CD14-positive monocyte (primary cell): Measurements from ENCODE around the gene SDK1. TPM values are rescaled to one million over a fixed set of nuclear protein-coding genes. Genes with fewer than 3 reads are reported as not detected.

Source experiments
- DNase-seq, 3 donors: peaks; one replicate each; pipeline ENCODE4 v3.0.0-alpha.2; 2011 to 2022
- H2AFZ ChIP-seq: 2 replicates; pipeline ENCODE4 v1.6.0; 2012; ENCODE audit warnings: mild to moderate bottlenecking, low read depth, low read length, inconsistent platforms; ENCODE audit not compliant: insufficient read depth, poor library complexity, severe bottlenecking
- H3K27ac ChIP-seq, 2 donors: 1 replicate in 1 of 2; 2 replicates in 1 of 2; pipeline ENCODE4 v1.5.1; 2012 to 2013; ENCODE audit warnings: low read length in 2 of 2, control low read depth in 1 of 2, inconsistent platforms in 1 of 2, low read depth in 1 of 2, mild to moderate bottlenecking in 1 of 2
- H3K27me3 ChIP-seq, 2 donors: one replicate each; pipeline versions ENCODE4 v1.6.0 to v1.6.1; 2011 to 2013; ENCODE audit warnings: low read length in 2 of 2; ENCODE audit not compliant: control insufficient read depth in 2 of 2, insufficient read depth in 2 of 2
- H3K36me3 ChIP-seq, 2 donors: replicated peaks in 1 of 2; 1 replicate in 1 of 2; 2 replicates in 1 of 2; pipeline versions ENCODE4 v1.5.1 to v1.6.1; 2012 to 2013; ENCODE audit warnings: low read length in 2 of 2, control low read depth in 1 of 2, inconsistent platforms in 1 of 2, mild to moderate bottlenecking in 1 of 2; ENCODE audit not compliant: insufficient read depth in 2 of 2, control insufficient read depth in 1 of 2
- H3K4me1 ChIP-seq, 2 donors: 1 replicate in 1 of 2; 2 replicates in 1 of 2; pipeline versions ENCODE4 v1.5.1 to v1.6.1; 2012 to 2013; ENCODE audit warnings: low read length in 2 of 2, control low read depth in 1 of 2, inconsistent platforms in 1 of 2, mild to moderate bottlenecking in 1 of 2, moderate library complexity in 1 of 2; ENCODE audit not compliant: insufficient read depth in 2 of 2, control insufficient read depth in 1 of 2
- H3K4me2 ChIP-seq: replicated peaks from 2 replicates; pipeline ENCODE3; 2012; ENCODE audit warnings: low read length, moderate library complexity, mild to moderate bottlenecking; ENCODE audit not compliant: poor library complexity, severe bottlenecking; ENCODE audit errors: extremely low read depth
- H3K4me3 ChIP-seq, 3 experiments: fragments of 200-600 bp in 1 of 3; sonication (generic) in 1 of 3; replicated peaks in 1 of 3; 1 replicate in 2 of 3; 2 replicates in 1 of 3; pipeline ENCODE4 v1.5.1; 2011 to 2013; ENCODE audit warnings: low read length in 3 of 3, mild to moderate bottlenecking in 3 of 3, control low read depth in 2 of 3, low read depth in 2 of 3, inconsistent platforms in 1 of 3, moderate library complexity in 1 of 3
- H3K79me2 ChIP-seq: 2 replicates; pipeline ENCODE4 v1.6.0; 2012; ENCODE audit warnings: mild to moderate bottlenecking, control low read depth, inconsistent platforms, low read length, moderate library complexity; ENCODE audit not compliant: insufficient read depth
- H3K9ac ChIP-seq: 2 replicates; pipeline ENCODE4 v1.6.0; 2017; ENCODE audit warnings: low read length, mild to moderate bottlenecking; ENCODE audit not compliant: insufficient read depth, poor library complexity, severe bottlenecking
- H3K9me3 ChIP-seq, 2 donors: replicated peaks in 1 of 2; 1 replicate in 1 of 2; 2 replicates in 1 of 2; pipeline versions ENCODE4 v1.5.1 to v1.6.1; 2012 to 2013; ENCODE audit warnings: low read length in 2 of 2, control low read depth in 1 of 2; ENCODE audit not compliant: control insufficient read depth in 1 of 2, insufficient read depth in 1 of 2
- H4K20me1 ChIP-seq: 2 replicates; pipeline ENCODE4 v1.6.0; 2012; ENCODE audit warnings: mild to moderate bottlenecking, low read length, control low read depth, moderate library complexity; ENCODE audit not compliant: insufficient read depth
- H3K27ac Mint-ChIP-seq, 7 donors: one replicate each; pipeline ENCODE4 v1.8.0; 2020; ENCODE audit warnings: mild to moderate bottlenecking in 7 of 7, mixed read lengths in 7 of 7, moderate library complexity in 6 of 7, inconsistent platforms in 2 of 7
- H3K27me3 Mint-ChIP-seq, 3 donors: one replicate each; pipeline ENCODE4 v1.8.0; 2021 to 2022; ENCODE audit warnings: low read depth in 3 of 3, mild to moderate bottlenecking in 3 of 3, mixed read lengths in 3 of 3, moderate library complexity in 3 of 3, inconsistent platforms in 1 of 3
- H3K36me3 Mint-ChIP-seq, 2 donors: one replicate each; pipeline ENCODE4 v1.8.0; 2020; ENCODE audit warnings: mixed read lengths in 2 of 2, inconsistent platforms in 1 of 2, mild to moderate bottlenecking in 1 of 2
- H3K4me1 Mint-ChIP-seq: one replicate; pipeline ENCODE4 v1.8.0; 2020; ENCODE audit warnings: mild to moderate bottlenecking, mixed read lengths
- H3K4me3 Mint-ChIP-seq, 2 donors: one replicate each; pipeline ENCODE4 v1.8.0; 2020; ENCODE audit warnings: mild to moderate bottlenecking in 2 of 2, mixed read lengths in 2 of 2, moderate library complexity in 1 of 2
- H3K9me3 Mint-ChIP-seq, 7 donors: one replicate each; pipeline ENCODE4 v1.8.0; 2020 to 2022; ENCODE audit warnings: mixed read lengths in 7 of 7, mild to moderate bottlenecking in 6 of 7, moderate library complexity in 6 of 7, inconsistent platforms in 2 of 7
- WGBS: methylation state at CpG from one replicate; pipeline ENCODE4 v1.1.5; 2013; ENCODE audit warnings: missing lambda C conversion rate; ENCODE audit not compliant: insufficient coverage; 5-methylcytosine and 5-hydroxymethylcytosine counted together
- intact Hi-C, 2 donors: fragments of 100-400 bp; cut with micrococcal nuclease; formaldehyde crosslinking; loops; one replicate each; pipeline versions ENCODE4 v1.15.0 to v1.15.1; 2023
- polyA plus RNA-seq, 3 donors: library from polyadenylated mRNA; depleted of rRNA in 1 of 3; unstranded in 2 of 3; stranded (reverse) in 1 of 3; fragments of 300-500 nt in 2 of 3; fragments of >200 nt in 1 of 3; fragmentation: Illumina TruSeq in 2 of 3; gene quantifications; 1 replicate in 2 of 3; 2 replicates in 1 of 3; pipeline ENCODE4 v1.2.3, GENCODE V29; 2012 to 2021
- TF ChIP-seq, protein P1 (sequence below): fragments of 200-600 bp; IDR thresholded peaks from one replicate; pipeline ENCODE4 v1.8.0; 2022; ENCODE audit warnings: antibody characterized with exemption, mild to moderate bottlenecking

The SDK1 gene
- polyA plus RNA-seq, 3 donors: 0.01 TPM; not detected in 2

- H3K4me3 ChIP-seq: no peak overlapping the region
- H3K27me3 ChIP-seq: no peaks in the 10 kb centered on the region
- peaks cover 17 to 45% (median 25%) of the 10 kb centered on the region in 7 donors for H3K9me3 Mint-ChIP-seq
- no peaks in the 10 kb centered on the region for H3K4me1 ChIP-seq
- no peaks in the 10 kb centered on the region for H3K36me3 Mint-ChIP-seq
- no peaks in the 10 kb centered on the region for H3K4me1 Mint-ChIP-seq
- intact Hi-C loops: no loop called here
- no peaks in the 10 kb centered on the region for H4K20me1 ChIP-seq
- H3K9me3 ChIP-seq: peaks cover 28 to 56% of the 10 kb centered on the region in 2 donors
- no peak overlapping the region for H3K27ac ChIP-seq
- no peak overlapping the region for H3K4me3 Mint-ChIP-seq
- no peak overlapping the region for H2AFZ ChIP-seq
- no peak overlapping the region for H3K4me2 ChIP-seq
- 90% methylated on average over 11 of the region's 11 CpGs for WGBS
- H3K27me3 Mint-ChIP-seq: peaks cover 0 to 2% (median 1%) of the 10 kb centered on the region in 3 donors
- no peaks in the 10 kb centered on the region for H3K36me3 ChIP-seq
- DNase-seq: no peak
- TF ChIP-seq, protein P1, sequence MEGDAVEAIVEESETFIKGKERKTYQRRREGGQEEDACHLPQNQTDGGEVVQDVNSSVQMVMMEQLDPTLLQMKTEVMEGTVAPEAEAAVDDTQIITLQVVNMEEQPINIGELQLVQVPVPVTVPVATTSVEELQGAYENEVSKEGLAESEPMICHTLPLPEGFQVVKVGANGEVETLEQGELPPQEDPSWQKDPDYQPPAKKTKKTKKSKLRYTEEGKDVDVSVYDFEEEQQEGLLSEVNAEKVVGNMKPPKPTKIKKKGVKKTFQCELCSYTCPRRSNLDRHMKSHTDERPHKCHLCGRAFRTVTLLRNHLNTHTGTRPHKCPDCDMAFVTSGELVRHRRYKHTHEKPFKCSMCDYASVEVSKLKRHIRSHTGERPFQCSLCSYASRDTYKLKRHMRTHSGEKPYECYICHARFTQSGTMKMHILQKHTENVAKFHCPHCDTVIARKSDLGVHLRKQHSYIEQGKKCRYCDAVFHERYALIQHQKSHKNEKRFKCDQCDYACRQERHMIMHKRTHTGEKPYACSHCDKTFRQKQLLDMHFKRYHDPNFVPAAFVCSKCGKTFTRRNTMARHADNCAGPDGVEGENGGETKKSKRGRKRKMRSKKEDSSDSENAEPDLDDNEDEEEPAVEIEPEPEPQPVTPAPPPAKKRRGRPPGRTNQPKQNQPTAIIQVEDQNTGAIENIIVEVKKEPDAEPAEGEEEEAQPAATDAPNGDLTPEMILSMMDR: no peak
- H3K79me2 ChIP-seq: no peaks in the 10 kb centered on the region
- H3K27ac Mint-ChIP-seq: no peak overlapping the region
- no peak overlapping the region for H3K9ac ChIP-seq
Observed at GRCh38 chr7:4242706-4243105, 941.7 kb downstream of the SDK1 start.

GRCh38 chr7:4244041-4244440 is 943.0 kb downstream of the SDK1 start:
- WGBS: 95% methylated on average over 4 of the region's 4 CpGs
- Histone ChIP-seq H3K36me3 (no peaks in the 10 kb centered on the region), H4K20me1 (no peaks in the 10 kb centered on the region), H3K27ac (no peak overlapping the region), H3K4me3 (no peak overlapping the region), H3K79me2 (no peaks in the 10 kb centered on the region), H3K27me3 (no peaks in the 10 kb centered on the region), H3K9me3 (peaks cover 41 to 59% of the 10 kb centered on the region in 2 donors), H3K4me1 (no peaks in the 10 kb centered on the region), H3K9ac (no peak overlapping the region), H2AFZ (no peak overlapping the region), H3K4me2 (no peak overlapping the region)
- TF ChIP-seq, protein P1: no peak
- Mint-ChIP-seq H3K27ac (no peak overlapping the region), H3K4me3 (no peak overlapping the region), H3K27me3 (peaks cover 0 to 2% (median 1%) of the 10 kb centered on the region in 3 donors), H3K4me1 (no peaks in the 10 kb centered on the region), H3K9me3 (peaks cover 22 to 47% (median 31%) of the 10 kb centered on the region in 7 donors), H3K36me3 (no peaks in the 10 kb centered on the region)
- intact Hi-C loops: no loop called here
- no peak for DNase-seq
